ENCODE results near the gene ANKH.

DNA sequence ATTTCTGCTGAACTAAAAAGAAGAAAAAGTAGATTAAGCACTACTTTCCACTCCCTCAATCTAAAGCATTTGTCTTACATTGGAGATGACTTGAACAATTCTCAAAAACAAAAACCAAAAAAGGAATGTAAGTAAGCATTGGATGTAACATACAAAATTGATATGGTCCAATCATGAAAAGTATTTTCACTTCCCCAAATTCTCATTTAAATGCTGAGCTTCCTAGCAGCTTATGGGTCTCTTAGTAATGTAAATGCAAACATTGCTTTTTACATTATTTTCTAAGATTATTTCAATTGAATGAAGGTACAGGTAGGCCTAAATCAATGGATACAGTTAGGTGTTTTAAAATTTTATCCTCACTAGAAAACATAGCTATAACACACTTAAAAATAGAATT lies 20.0 kb downstream of the ANKH start:
- no peak for TF ChIP-seq EZH2 (IDR thresholded peaks at IDR 0.05)
- no peak for TF ChIP-seq POLR2AphosphoS5 (IDR thresholded peaks at IDR 0.05; ENCODE audit: borderline replicate concordance, low read depth, low read length)
- TF ChIP-seq FOXP2 (optimal IDR thresholded peaks at IDR 0.05; ENCODE audit: control extremely low read depth, extremely low read length, insufficient read depth) = no peak

Measured in SK-N-MC (cell line).